Dedifferentiated amniotic fluid mesenchymal stem cell (primary cell): ENCODE data around the gene NDUFV3.
"Not testable (repeated sequence)": the region's sequence is repeated elsewhere in the genome, so short reads cannot be mapped to it uniquely, and the experiment has no call there.

Source experiments
- DNase-seq: peaks from one replicate; pipeline ENCODE4 v3.0.0-alpha.2; 2016; ENCODE audit errors: extremely low spot score

The NDUFV3 gene

DNA sequence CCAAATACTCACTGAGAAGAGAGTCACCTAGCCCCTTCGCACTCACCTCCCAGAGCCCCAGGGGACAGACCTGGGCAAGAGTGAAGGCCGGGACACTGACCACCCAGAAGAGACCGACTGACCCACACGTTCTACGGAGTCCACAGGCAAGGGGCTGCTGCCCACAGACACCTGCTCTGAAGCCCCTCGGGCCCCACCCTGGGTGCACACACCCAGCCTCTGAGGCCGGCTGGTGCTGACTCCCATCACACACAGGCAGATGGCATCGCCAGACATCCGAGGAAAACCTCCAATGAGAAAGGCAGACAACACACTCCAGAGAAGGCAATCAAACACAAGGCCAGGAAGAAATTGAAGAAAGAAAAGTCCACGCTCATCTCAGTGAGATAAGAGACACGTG is 35.9 kb upstream of the NDUFV3 start:
- DNase-seq = no peak

- DNase-seq = no peak
These were observed 34.8 kb upstream of the NDUFV3 start for GRCh38 chr21:42858185-42858847.

DNA sequence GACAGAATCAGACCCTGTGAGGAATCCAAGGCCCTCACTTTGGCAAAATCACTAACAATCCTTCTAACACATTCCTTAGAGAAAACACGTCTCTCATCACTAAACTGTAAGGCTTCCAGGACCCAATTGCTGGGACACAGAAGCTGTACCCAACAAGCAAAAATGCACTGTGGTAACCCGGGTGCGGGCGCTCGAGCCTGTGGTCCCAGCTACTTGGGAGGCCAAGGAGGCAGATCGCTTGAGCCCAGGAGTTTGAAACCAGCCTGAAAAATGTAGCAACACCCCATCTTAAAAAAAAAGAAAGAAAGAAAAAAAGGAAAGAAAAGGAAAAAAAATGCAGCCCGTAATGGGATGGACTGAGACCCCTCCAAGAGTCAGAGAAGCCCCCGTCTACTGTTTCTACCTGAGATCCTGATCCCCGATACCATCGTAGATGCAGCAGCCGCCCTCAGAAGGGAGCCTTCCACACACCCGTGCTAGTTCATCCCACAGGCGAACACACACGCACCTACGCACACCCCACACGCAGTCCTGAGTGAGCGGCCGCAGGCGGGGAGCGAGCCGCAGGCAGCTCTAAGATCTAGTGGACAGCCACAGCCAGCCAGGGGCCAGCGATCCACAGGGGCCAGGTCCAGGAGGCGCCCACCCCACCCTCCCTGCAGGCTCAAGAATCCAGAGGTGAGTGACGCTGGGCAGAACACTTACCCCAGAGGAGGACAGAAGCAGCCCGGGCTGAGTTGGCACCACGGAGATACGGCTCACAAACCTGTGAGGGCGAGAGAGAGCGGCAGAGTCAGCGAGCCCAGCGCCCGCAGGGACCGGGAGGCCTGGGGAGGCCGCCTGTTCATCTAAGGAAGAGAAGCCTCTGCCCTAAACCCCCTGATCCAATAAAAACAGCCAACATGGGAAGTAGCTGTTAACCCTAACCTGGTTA is 33.9 kb upstream of the NDUFV3 start:
- no peak for DNase-seq

DNA sequence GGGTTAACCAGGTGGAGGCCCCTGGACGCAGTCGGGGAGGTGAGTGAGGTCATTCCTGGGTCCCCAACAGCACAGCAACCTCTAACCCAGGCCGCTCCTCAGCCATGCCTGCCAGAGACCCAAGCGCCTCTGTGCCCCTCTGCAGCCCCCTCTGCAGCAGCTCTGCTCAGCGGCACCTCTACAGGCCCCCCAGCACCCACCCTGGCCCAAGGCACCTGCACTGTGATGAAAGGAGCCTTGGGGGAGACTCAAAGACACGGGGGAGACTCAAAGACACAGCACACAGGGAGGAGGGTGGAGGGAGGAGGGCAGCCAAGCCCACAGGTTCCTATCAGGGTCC is 33.2 kb upstream of the NDUFV3 start:
- no peak for DNase-seq

- no peak for DNase-seq
These were observed 32.8 kb upstream of the NDUFV3 start for GRCh38 chr21:42860345-42860744.

GRCh38 chr21:42861311-42861847 is 31.7 kb upstream of the NDUFV3 start:
- no peak for DNase-seq

GRCh38 chr21:42861848-42862400 is 31.2 kb upstream of the NDUFV3 start:
- DNase-seq = no peak

GRCh38 chr21:42862774-42863503 is 30.2 kb upstream of the NDUFV3 start:
- no peak for DNase-seq

DNA sequence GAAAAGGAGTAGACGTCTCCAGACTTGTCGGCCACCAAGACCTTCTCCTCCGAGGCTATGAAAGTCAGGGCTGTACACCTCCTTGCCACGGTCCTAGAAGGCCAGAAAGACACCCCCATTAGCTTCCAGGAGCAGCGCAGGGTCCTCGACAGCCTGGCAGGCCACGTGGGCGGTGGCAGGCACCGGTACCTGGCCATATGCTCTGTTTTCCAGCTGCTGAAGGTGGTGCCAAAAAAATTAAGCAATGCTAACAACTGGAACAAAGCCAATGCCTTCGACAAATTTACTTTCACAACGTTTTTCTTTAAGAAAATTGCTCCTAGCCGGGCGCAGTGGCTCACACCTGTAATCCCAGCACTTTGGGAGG is 29.6 kb upstream of the NDUFV3 start:
- no peak for DNase-seq

DNA sequence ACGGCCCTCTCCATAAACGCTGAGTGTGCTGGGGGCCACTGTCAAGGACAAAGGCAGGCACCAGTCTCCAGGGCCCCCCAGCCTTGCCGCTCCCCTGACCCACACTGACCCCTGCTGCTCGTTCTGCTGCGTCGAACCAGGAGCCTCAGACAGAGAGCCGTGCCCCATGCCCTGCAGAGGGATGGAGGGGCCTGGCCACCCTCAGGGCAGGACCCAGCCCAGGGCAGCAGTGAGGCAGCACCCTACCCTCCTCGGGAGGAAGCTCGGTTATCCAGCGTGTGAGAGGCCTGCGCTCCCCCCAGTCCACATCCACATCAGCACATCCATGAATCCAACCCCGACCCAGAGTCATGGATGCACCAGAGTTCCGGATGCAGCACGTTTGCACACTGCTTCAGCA is 28.8 kb upstream of the NDUFV3 start:
- no peak for DNase-seq

- DNase-seq = no peak
These were observed 28.0 kb upstream of the NDUFV3 start for GRCh38 chr21:42864815-42865775.

GRCh38 chr21:42865776-42866160 is 27.3 kb upstream of the NDUFV3 start:
- no peak for DNase-seq

DNA sequence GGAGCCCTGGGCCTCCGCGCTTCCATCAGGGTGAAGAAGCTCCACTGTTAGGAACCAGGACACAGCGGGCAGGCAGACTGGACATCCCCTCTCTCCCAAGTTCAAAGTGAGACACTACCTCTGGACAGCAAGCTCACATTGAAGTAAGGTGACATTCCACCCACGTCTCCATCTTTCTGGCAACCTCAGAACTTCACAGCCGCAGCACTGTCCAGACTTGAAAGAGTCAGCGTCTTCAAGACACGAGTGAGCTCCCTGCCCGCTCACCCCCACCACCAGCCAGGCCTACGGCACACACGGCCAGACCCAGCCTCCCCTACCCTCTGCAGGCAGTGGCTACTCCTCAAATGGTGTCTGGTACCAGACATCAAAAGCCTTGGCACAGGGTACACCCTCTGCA is 24.9 kb upstream of the NDUFV3 start:
- no peak for DNase-seq

DNA sequence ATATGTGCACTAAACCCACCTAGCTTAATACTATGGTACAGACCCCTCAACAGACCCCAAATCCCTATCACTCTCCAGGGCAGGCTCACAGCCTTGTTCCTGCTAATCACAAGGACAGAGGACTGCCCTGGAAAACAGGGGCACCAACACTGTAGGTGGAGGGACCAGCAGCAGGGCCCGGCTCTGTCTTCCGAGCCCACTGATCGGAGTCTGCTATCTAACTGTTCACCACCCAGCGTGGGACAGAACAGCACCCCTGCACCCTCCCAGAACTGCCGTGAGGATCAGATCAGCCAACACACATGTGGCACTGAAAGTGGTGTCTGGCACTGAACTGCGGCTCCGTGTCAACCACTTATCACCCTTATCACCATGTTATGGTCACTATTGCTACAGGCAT is 20.0 kb upstream of the NDUFV3 start:
- DNase-seq = no peak

- DNase-seq = not testable (repeated sequence)
These were observed 17.3 kb upstream of the NDUFV3 start for GRCh38 chr21:42875811-42876210.

GRCh38 chr21:42878678-42878992 is 14.5 kb upstream of the NDUFV3 start:
- DNase-seq = no peak

GRCh38 chr21:42878993-42879787 is 13.9 kb upstream of the NDUFV3 start, which contains the start of gene WDR4:
Gene WDR4, minus strand, starts transcription at chr21:42879539. Its CDS starts 44 bp downstream, at chr21:42879495.
- DNase-seq = peak; percentile 98

GRCh38 chr21:42880352-42880751 is 12.8 kb upstream of the NDUFV3 start:
- DNase-seq = no peak

GRCh38 chr21:42883921-42884320 is 9.2 kb upstream of the NDUFV3 start:
- DNase-seq = no peak

DNA sequence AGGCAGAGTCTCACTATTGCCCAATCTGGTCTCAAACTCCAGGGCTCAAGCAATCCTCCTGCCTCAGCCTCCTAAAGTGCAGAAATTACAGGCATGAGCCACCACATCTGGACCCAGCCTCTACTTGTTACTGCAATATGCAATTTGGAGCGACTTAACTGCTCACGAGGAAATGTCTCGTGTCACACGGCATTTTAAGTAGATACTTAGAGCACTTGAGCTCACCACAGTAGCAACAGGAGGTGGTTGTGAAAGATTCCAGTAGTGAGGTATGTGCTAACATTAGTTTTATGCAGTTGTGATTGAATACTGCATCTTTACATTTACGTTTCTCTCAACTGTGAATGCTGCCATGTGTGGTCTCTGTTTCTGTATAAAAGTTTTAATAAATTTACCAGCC is 5.8 kb upstream of the NDUFV3 start:
- no peak for DNase-seq
